GM23338 (cell line): Measurements from ENCODE around the gene EFHD2. TPM values are rescaled to one million over a fixed set of nuclear protein-coding genes. Genes with fewer than 3 reads are reported as not detected.

Experiments used
- ATAC-seq: fragments of 200-7000 bp; cut with Tn5 transposase; 3 replicates; pipeline ENCODE4 v1.9.1; 2020
- DNase-seq: peaks from one replicate; pipeline ENCODE4 v3.0.0-alpha.2; 2015; ENCODE audit warnings: low spot score
- H2AFZ ChIP-seq: fragments of 200-600 bp; sonication (generic); 2 replicates; pipeline ENCODE4 v1.8.0; 2016; ENCODE audit warnings: antibody characterized with exemption, mild to moderate bottlenecking, moderate library complexity
- H3F3A ChIP-seq: fragments of 200-600 bp; sonication (generic); replicated peaks from 2 replicates; pipeline ENCODE4 v1.8.0; 2017; ENCODE audit warnings: antibody characterized with exemption, mixed run types, low read depth
- H3K27ac ChIP-seq: fragments of 200-600 bp; sonication (generic); 2 replicates; pipeline ENCODE4 v1.6.1; 2016; ENCODE audit warnings: low read depth
- H3K27me3 ChIP-seq: fragments of 200-600 bp; sonication (generic); 2 replicates; pipeline ENCODE4 v1.8.0; 2016; ENCODE audit warnings: mild to moderate bottlenecking, mixed run types, moderate library complexity; ENCODE audit not compliant: insufficient read depth
- H3K36me3 ChIP-seq: fragments of 200-600 bp; sonication (generic); 2 replicates; pipeline ENCODE4 v1.8.0; 2016; ENCODE audit warnings: mild to moderate bottlenecking; ENCODE audit not compliant: insufficient read depth
- H3K4me1 ChIP-seq: fragments of 200-600 bp; sonication (generic); 2 replicates; pipeline ENCODE4 v1.8.0; 2016; ENCODE audit warnings: mild to moderate bottlenecking, moderate library complexity; ENCODE audit not compliant: insufficient read depth
- H3K4me2 ChIP-seq: fragments of 200-600 bp; sonication (generic); 2 replicates; pipeline ENCODE4 v1.7.1; 2017; ENCODE audit warnings: mixed run types
- H3K4me3 ChIP-seq: fragments of 200-600 bp; sonication (generic); 2 replicates; pipeline ENCODE4 v1.6.1; 2016; ENCODE audit warnings: mixed run types
- H3K79me2 ChIP-seq: fragments of 200-600 bp; sonication (generic); replicated peaks from 2 replicates; pipeline ENCODE4 v1.8.0; 2017; ENCODE audit warnings: mild to moderate bottlenecking; ENCODE audit not compliant: insufficient read depth
- H3K9me2 ChIP-seq: fragments of 200-600 bp; sonication (generic); 2 replicates; pipeline ENCODE4 v1.8.0; 2017; ENCODE audit not compliant: insufficient read depth
- H4K20me1 ChIP-seq: fragments of 200-600 bp; sonication (generic); replicated peaks from 2 replicates; pipeline ENCODE4 v1.8.0; 2017; ENCODE audit warnings: mild to moderate bottlenecking; ENCODE audit not compliant: insufficient read depth
- H3K27ac Mint-ChIP-seq: 2 replicates; pipeline ENCODE4 v1.8.0; 2020; ENCODE audit warnings: inconsistent platforms, mild to moderate bottlenecking, moderate library complexity, mixed read lengths
- H3K27me3 Mint-ChIP-seq: 3 replicates; pipeline ENCODE4 v1.8.0; 2022; ENCODE audit warnings: low read depth, mild to moderate bottlenecking, moderate library complexity, mixed read lengths, inconsistent platforms; ENCODE audit not compliant: insufficient read depth, poor library complexity
- H3K36me3 Mint-ChIP-seq: 3 replicates; pipeline ENCODE4 v1.8.0; 2021; ENCODE audit warnings: low read depth, mild to moderate bottlenecking, inconsistent platforms, moderate library complexity, mixed read lengths
- H3K4me1 Mint-ChIP-seq: 3 replicates; pipeline ENCODE4 v1.8.0; 2020; ENCODE audit warnings: mild to moderate bottlenecking, inconsistent platforms, mixed read lengths
- H3K4me3 Mint-ChIP-seq: 3 replicates; pipeline ENCODE4 v1.8.0; 2021; ENCODE audit warnings: moderate library complexity, mild to moderate bottlenecking, inconsistent platforms, mixed read lengths
- H3K9me3 Mint-ChIP-seq: 3 replicates; pipeline ENCODE4 v1.8.0; 2020; ENCODE audit warnings: moderate library complexity, mild to moderate bottlenecking, inconsistent platforms, mixed read lengths
- ETS1 ChIP-seq: IDR thresholded peaks from 2 replicates; pipeline ENCODE4 v1.6.1; 2016; ENCODE audit warnings: antibody characterized with exemption
- JUNB ChIP-seq: IDR thresholded peaks from one replicate; pipeline ENCODE4 v1.6.1; 2016; ENCODE audit warnings: antibody characterized with exemption; ENCODE audit not compliant: unreplicated experiment
- NANOG ChIP-seq: IDR thresholded peaks from 2 replicates; pipeline ENCODE4 v1.6.1; 2016; ENCODE audit warnings: antibody characterized with exemption, borderline replicate concordance
- POLR2AphosphoS5 ChIP-seq: IDR thresholded peaks from 2 replicates; pipeline ENCODE4 v1.6.1; 2016; ENCODE audit warnings: antibody characterized with exemption, low read depth
- STAT1 ChIP-seq: IDR thresholded peaks from one replicate; pipeline ENCODE4 v1.6.1; 2016; ENCODE audit warnings: antibody characterized with exemption; ENCODE audit not compliant: unreplicated experiment
- ZNF331 ChIP-seq: fragments of 250-450 bp; sonication (Bioruptor Pico); IDR thresholded peaks from 2 replicates; pipeline ENCODE4 v1.5.0; 2020; ENCODE audit warnings: low read depth, mild to moderate bottlenecking, moderate library complexity
- ZNF462 ChIP-seq: fragments of 250-450 bp; sonication (Bioruptor Pico); IDR thresholded peaks from 2 replicates; pipeline ENCODE4 v1.5.0; 2020; ENCODE audit warnings: mild to moderate bottlenecking, moderate library complexity
- polyA plus RNA-seq: library from polyadenylated mRNA; unstranded; fragments of >200 nt; fragmentation: Nextera tagmentation; extraction: Ambion mirVana; gene quantifications from 2 replicates; pipeline ENCODE4 v1.2.1, GENCODE V29; 2016
- total RNA-seq: library from RNA; depleted of rRNA; stranded (reverse); fragments of >200 nt; shearing (Covaris generic); gene quantifications from 2 replicates; pipeline ENCODE4 v1.2.3, GENCODE V29; 2014

Gene EFHD2
- total and polyA plus RNA-seq, 2 experiments from 2014 or later = 22.8 to 23.7 TPM

- H3K9me2 ChIP-seq = no peaks in the 10 kb centered on the region
- H3K4me1 ChIP-seq = no peaks in the 10 kb centered on the region
- Mint-ChIP-seq H3K4me3 (no peak overlapping the region), H3K9me3 (no peaks in the 10 kb centered on the region), H3K27ac (no peak overlapping the region), H3K4me1 (peaks cover 11% of the 10 kb centered on the region; the same call in 2 of the 3 replicates), H3K36me3 (no peaks in the 10 kb centered on the region; the same call in 2 of the 3 replicates), H3K27me3 (peaks cover 14% of the 10 kb centered on the region)
- H3K36me3 ChIP-seq = no peaks in the 10 kb centered on the region
- ATAC-seq = no peak
- no peak overlapping the region for H2AFZ ChIP-seq
- H3K79me2 ChIP-seq = no peaks in the 10 kb centered on the region
- DNase-seq = no peak
- no peak overlapping the region for H3K4me3 ChIP-seq
- H3K27ac ChIP-seq = no peak overlapping the region
- H3F3A ChIP-seq = no peaks in the 10 kb centered on the region
- no peak overlapping the region for H3K4me2 ChIP-seq
- TF ChIP-seq JUNB = no peak
- no peak for TF ChIP-seq NANOG
- TF ChIP-seq ETS1 = no peak
- TF ChIP-seq ZNF462 (CRISPR knock-in tag) = no peak
- TF ChIP-seq STAT1 = no peak
- no peak for TF ChIP-seq POLR2AphosphoS5
- TF ChIP-seq ZNF331 = no peak
- no peaks in the 10 kb centered on the region for H3K27me3 ChIP-seq
- H4K20me1 ChIP-seq = no peaks in the 10 kb centered on the region
Measured at GRCh38 chr1:15428815-15429435, 19.2 kb downstream of the EFHD2 start.
